Femur (tissue), 1 donor: Measurements from ENCODE around the gene ANO10.
A peak's percentile ranks its signal among the peaks of the same experiment; 100 is the strongest.
"Not testable (repeated sequence)": the region's sequence is repeated elsewhere in the genome, so short reads cannot be mapped to it uniquely, and the experiment has no call there.

Experiments used
- DNase-seq: peaks from one replicate; pipeline ENCODE4 v3.0.0-alpha.2; 2017

The ANO10 gene

DNA sequence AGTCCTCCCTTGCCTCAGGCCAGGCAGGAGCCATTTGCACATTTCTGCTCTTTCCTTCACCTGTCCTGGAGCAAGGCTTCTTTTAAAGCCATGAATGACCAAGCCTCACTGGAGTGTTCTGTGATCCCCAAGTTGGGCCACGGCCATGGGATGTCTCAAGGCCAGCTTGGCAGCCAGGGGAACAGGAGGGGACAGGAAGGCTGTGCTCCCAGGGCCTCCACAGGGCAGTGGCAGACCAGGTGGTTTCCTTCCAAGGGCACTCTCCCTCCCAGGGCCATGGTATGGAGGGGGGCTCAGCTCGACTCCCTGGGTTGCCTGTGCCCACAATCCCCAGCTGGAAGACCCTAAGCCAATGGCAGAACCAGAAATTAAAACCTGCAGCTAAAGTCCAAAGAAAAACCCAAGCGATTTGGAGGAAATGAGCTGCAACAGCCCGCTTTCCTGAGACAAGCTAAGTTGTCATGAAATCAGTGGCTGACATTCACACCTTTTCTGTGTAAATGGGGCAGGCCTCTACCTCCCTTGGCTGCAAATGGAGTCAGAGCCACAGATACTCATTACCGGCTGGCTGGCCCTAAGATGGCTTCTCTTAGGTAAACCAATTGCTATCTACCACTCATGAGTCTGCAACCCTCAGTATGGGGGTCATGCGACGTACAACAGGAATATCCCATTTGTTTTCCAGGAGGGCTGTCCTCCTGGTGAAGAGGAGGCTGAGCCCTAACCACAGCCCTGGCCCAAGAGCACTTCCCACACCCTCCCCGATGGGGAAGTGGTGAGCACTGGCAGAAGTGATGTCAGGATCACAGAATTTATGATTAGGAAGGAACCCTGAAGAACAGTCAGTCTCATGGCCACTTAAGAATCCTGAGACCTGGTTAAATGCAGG lies 252.2 kb downstream of the ANO10 start:
- no peak for DNase-seq

- DNase-seq: no peak
These were observed 254.9 kb downstream of the ANO10 start for GRCh38 chr3:43366885-43367284.

DNA sequence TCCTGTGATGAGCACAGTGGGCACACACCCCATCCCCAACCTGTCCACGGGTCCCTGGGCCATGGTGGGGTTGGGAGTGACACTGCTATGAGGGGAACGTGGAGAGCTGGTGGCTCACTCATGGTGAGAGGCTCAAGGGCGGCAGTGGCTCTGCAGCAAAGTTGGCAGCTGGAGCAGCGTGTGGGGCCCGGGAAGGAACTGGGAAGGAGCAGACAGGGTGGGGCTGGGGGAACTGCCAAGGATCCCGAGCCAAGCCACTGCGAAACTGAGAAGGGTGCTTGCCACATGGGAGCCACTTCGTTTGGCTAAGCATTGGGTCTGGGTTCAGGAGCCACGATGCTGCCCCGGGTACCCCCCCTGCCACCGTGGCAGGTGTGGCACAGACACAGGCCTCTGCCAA lies 255.3 kb downstream of the ANO10 start:
- no peak for DNase-seq

GRCh38 chr3:43365601-43366305 lies 256.1 kb downstream of the ANO10 start:
- no peak for DNase-seq

GRCh38 chr3:43364926-43365325 lies 256.9 kb downstream of the ANO10 start:
- no peak for DNase-seq

DNA sequence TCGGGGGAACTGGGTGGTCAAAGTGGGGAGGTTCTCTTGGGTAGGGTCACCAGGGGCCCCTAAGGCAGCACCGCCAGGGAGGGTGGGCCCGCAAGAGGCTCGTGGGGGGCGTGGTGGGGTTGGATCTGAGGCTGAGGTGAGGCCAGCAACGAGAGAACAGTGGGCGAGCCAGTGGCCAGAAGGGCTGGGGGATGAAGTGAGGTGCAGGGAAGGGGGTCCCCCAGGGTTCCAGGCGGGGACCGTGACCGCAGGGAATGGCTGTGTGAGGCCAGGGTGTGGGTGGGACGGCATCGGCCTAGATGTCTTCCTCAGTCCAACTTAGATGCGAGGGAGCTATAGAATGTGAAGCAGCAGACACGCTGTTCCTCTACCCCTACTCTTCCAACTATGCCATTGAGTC lies 257.3 kb downstream of the ANO10 start:
- DNase-seq: no peak

GRCh38 chr3:43363621-43364266 lies 258.1 kb downstream of the ANO10 start:
- DNase-seq: peak; percentile 72

DNA sequence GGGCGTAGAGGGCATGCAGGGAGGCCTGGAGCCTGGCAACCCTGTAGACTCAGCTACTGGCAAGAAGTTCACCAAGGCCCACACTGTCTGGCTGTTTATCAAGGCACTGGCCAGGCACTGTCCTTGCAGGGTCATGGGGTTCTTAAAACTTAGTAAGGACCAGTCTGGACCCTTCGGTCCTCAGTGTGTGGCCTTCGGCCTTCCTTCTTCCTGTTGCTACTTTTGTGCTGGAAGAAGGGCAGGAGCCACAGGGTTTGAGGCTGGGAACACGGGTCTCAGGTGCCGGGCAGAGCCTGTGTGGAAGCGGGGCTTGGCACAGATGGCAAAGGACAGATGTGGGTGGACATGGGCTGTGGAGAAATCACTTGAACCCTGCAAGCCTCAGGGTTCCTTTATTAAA lies 258.9 kb downstream of the ANO10 start:
- no peak for DNase-seq

DNA sequence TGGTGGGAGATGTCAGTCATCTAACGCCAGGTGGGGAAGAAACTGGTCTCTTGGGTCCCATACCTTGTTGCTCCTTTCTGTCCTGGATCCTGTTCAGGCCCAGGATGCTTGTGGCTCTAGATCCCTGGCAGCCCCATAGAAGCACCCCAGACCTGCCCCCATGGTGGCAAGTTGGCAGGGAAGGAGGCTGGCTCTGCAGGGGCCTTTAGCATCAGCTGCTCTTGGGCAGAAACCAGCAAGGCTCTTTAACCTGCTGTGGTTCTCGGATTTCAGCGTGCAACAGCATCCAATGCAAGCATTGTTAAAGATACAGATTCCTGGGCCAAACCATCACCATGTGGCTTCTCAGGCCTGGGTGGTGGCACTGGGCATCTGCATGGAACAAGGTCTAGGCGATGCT lies 259.6 kb downstream of the ANO10 start:
- no peak for DNase-seq

- no peak for DNase-seq
These were observed 260.7 kb downstream of the ANO10 start for GRCh38 chr3:43361077-43361476.

- DNase-seq: not testable (repeated sequence)
These were observed 265.8 kb downstream of the ANO10 start for GRCh38 chr3:43356033-43356432.

DNA sequence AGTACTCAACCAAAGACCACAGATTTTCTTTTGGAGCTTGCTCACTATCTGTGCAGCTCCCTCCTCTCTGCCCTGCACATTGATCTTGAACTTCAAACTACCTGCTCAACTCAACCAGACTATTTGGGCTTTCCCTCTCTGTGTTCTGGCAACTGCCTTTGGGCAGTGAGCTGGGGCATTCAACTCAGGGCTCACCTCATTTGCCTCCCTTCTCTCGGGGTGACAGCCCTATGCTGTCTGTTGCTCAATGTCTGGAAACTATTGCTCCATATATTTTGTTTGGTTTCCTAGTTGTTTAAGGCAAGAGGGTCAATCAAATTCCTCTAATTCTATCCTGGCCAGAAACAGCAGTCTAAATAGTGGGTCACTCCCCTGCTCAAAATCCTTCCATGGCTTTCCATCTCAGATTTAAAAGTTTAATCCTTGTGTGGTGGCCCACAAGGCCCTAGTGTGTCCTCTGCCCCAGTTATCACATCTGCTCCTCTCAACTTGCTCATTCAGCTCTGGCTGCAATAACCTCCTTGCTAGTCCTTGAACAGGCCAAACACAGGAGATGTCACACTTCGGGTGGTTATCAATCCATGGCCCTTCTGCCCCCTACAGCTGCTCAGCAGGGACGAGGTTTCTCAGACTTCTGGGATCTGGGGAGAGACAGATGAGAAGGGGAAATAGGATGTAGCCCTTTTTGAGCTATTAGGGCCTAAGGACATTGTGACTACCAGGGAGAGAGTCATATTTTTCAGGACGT lies 267.7 kb downstream of the ANO10 start:
- DNase-seq: no peak

- DNase-seq: no peak
These were observed 268.4 kb downstream of the ANO10 start for GRCh38 chr3:43353393-43353792.

GRCh38 chr3:43349716-43350115 lies 272.1 kb downstream of the ANO10 start:
- DNase-seq: peak; percentile 50

DNA sequence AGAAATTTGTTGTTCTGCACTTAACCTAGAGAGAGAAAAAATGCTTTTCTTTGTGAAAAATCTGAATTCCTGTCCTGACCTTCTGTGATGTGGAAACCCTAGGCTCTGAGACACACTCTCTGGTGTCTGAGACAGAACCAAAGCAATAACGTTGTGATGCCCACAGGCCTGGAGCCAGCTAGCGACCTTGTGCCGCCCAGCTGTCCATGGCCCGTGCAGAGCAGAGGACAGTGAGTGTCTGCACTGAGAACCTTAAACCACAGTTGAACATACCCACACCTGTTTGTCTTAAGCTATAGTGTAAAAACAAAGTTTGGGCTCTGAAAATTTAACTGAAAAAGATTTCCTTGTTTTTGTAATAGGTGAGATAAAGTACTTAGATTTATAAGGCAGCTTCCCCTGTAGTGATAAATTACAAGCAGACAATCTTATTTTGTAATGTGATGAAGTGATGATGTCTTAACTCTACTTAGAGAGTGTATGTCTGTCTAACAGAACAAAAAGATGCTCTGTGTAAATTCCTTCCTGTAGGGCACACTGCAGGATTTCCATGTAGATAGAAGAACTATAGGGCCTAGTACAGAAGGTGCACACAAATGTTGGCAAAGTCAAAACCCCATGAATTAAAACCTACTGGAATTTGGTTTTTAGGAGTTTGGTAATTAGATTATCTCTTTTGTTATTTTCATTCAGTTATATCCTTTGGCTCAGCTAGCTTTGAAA lies 272.8 kb downstream of the ANO10 start:
- no peak for DNase-seq

DNA sequence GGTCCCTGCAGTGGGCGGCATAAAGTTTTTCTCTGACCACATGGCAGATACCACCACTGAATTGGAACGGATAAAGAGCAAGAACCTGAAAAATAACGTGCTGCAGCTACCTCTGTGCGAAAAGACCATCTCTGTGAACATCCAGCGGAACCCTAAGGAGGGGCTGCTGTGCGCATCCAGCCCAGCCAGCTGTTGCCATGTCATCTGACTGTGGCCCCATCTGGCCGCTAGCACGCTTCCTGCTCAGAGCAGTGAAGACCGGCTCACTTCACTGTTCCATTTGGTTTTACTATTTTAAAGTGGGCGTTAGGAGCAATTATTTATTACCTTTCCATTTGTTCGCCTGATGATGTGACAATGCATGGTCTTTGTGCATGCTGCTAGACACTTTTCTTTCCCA lies 273.5 kb downstream of the ANO10 start:
- no peak for DNase-seq

DNA sequence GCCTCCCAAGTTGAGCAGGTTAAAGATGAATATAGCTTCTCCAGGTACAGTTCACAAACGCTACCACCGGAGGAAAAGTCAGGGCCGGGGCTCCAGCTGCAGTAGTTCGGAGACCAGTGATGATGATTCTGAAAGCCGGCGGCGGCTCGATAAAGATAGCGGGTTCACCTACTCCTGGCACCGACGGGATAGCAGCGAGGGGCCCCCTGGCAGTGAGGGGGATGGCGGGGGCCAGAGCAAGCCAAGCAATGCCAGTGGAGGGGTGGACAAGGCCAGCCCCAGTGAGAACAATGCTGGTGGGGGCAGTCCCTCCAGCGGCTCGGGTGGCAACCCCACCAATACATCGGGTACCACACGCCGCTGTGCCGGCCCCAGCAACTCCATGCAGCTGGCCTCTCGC lies 274.0 kb downstream of the ANO10 start:
- no peak for DNase-seq

DNA sequence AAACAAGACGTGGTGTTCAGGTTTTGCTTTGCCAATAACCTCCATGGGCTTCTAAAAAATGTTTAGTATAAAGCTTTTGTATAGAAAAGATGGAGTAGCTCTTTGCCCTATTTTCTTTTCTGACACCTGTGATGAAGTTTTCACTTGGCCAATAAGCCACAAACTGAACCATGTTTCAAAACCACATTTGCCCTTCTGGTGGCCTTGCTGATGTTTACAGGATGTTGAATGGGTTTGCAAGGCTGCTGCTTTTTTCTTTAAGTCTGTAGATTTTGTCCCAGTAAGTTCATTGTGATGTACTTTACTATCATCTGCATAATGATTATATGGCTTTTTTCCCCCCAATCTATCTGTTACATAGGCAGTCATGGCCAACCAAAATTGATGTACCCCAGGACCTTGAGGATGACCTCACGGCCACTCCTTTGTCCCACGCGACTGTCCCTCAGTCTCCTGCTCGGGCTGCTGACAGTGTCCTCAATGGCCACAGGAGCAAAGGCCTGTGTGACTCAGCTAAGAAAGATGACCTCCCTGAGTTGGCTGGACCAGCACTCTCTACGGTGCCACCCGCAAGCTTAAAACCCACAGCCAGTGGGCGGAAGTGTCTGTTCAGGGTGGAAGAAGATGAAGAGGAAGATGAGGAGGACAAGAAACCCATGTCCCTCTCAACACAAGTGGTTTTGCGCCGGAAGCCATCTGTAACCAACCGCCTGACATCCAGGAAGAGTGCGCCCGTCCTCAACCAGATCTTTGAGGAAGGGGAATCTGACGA lies 274.6 kb downstream of the ANO10 start:
- DNase-seq: no peak

- no peak for DNase-seq
These were observed 275.9 kb downstream of the ANO10 start for GRCh38 chr3:43345877-43346276.

GRCh38 chr3:43345246-43345645 lies 276.6 kb downstream of the ANO10 start:
- no peak for DNase-seq

DNA sequence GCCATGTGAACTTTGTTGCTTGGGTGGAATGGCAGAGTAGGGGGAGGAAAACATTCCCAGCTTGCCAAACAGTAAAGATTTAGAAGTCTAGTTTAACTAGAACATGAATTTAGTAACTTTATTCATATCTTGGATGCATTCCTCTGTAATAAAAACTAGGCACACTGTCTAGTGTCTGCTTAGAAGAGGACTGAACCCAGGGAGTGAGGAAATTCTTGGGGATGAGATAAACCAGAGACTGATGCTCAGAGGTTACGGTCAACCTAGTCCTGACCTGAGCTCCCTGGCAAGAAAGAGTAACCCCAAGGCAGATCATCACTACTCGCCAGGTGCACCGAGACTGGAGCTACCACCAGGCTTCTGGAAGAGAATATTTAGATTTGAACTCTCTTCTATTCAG lies 277.3 kb downstream of the ANO10 start:
- no peak for DNase-seq

GRCh38 chr3:43343815-43344214 lies 278.0 kb downstream of the ANO10 start:
- DNase-seq: no peak
